Breast epithelium (tissue), 4 donors: ENCODE measurements around the gene OTX1. TPM values are rescaled to one million over a fixed set of nuclear protein-coding genes. Genes with fewer than 3 reads are reported as not detected.
"Not testable (repeated sequence)": the region's sequence is repeated elsewhere in the genome, so short reads cannot be mapped to it uniquely, and the experiment has no call there.

Source experiments
- DNase-seq, 2 donors: peaks; one replicate each; pipeline ENCODE4 v3.0.0-alpha.2; 2019; ENCODE audit warnings: low spot score in 2 of 2
- H3K27ac ChIP-seq, 2 donors: fragments of 200-600 bp; sonication (generic) in 1 of 2; one replicate each; pipeline ENCODE4 v1.5.1; 2016 to 2019; ENCODE audit warnings: mild to moderate bottlenecking in 1 of 2
- H3K27me3 ChIP-seq, 2 donors: fragments of 200-600 bp; sonication (generic) in 1 of 2; one replicate each; pipeline versions ENCODE4 v1.5.1 to v1.6.0; 2017 to 2019; ENCODE audit warnings: control low read depth in 1 of 2, mild to moderate bottlenecking in 1 of 2
- H3K36me3 ChIP-seq: fragments of 200-600 bp; one replicate; pipeline ENCODE4 v1.5.1; 2019
- H3K4me1 ChIP-seq, 2 donors: fragments of 200-600 bp; sonication (generic); one replicate each; pipeline ENCODE4 v1.5.1; 2016 to 2019; ENCODE audit warnings: control low read depth in 1 of 2
- H3K4me3 ChIP-seq, 3 donors: fragments of 200-600 bp; sonication (generic); 1 replicate in 2 of 3; 2 replicates in 1 of 3; pipeline ENCODE4 v1.5.1; 2016 to 2019; ENCODE audit warnings: mild to moderate bottlenecking in 3 of 3, moderate library complexity in 2 of 3
- H3K9me3 ChIP-seq, 2 donors: fragments of 200-600 bp; sonication (generic) in 1 of 2; one replicate each; pipeline ENCODE4 v1.5.1; 2016 to 2019; ENCODE audit warnings: control low read depth in 1 of 2
- CTCF ChIP-seq, 3 donors: fragments of 450-650 bp; IDR thresholded peaks; one replicate each; pipeline ENCODE4 v1.5.1; 2016 to 2017; ENCODE audit warnings: antibody characterized with exemption in 3 of 3, mild to moderate bottlenecking in 3 of 3, moderate library complexity in 3 of 3
- POLR2A ChIP-seq: fragments of 450-650 bp; IDR thresholded peaks from one replicate; pipeline ENCODE4 v1.6.1; 2016; ENCODE audit warnings: antibody characterized with exemption, mild to moderate bottlenecking, moderate library complexity
- POLR2AphosphoS5 ChIP-seq, 3 donors: sonication (generic); formaldehyde crosslinking; IDR thresholded peaks; one replicate each; pipeline ENCODE4 v1.6.1; 2017; ENCODE audit warnings: antibody characterized with exemption in 3 of 3
- intact Hi-C: fragments of 100-400 bp; cut with DNase I; formaldehyde crosslinking; loops from one replicate; pipeline ENCODE4 v1.15.1; 2023; ENCODE audit warnings: low total_unique reads
- total RNA-seq, 3 donors: library from RNA; depleted of rRNA; stranded (reverse); fragments of >200 nt; gene quantifications; one replicate each; pipeline ENCODE4 v1.1.0, GENCODE V29; 2016

Gene OTX1
- total RNA-seq, 3 donors from 2014 or later, result not detected

GRCh38 chr2:63066265-63066664, 15.6 kb downstream of the OTX1 start:
- H3K4me3 ChIP-seq, result no peak overlapping the region
- peaks cover 0 to 50% of the 10 kb centered on the region in 2 donors for H3K27me3 ChIP-seq

GRCh38 chr2:63066838-63067237, 16.2 kb downstream of the OTX1 start:
- TF ChIP-seq CTCF (IDR thresholded peaks at IDR 0.05) (no peak), POLR2A (no peak), POLR2AphosphoS5 (IDR thresholded peaks at IDR 0.05) (no peak)
- DNase-seq, result no peak
- H3K4me3 ChIP-seq, result no peak overlapping the region
- H3K9me3 ChIP-seq, result no peaks in the 10 kb centered on the region
- no peak overlapping the region for H3K27ac ChIP-seq
- no peaks in the 10 kb centered on the region for H3K36me3 ChIP-seq
- H3K4me1 ChIP-seq, result no peaks in the 10 kb centered on the region
- H3K27me3 ChIP-seq, result peaks cover 0 to 44% of the 10 kb centered on the region in 2 donors
- intact Hi-C loops, result no loop called here

More at GRCh38 chr2:63066265-63066664, 15.6 kb downstream of the OTX1 start:
- intact Hi-C loops, result no loop called here
- no peaks in the 10 kb centered on the region for H3K36me3 ChIP-seq
- H3K27ac ChIP-seq, result no peak overlapping the region
- DNase-seq, result no peak
- no peaks in the 10 kb centered on the region for H3K9me3 ChIP-seq
- TF ChIP-seq POLR2A (no peak), CTCF (IDR thresholded peaks at IDR 0.05) (no peak), POLR2AphosphoS5 (IDR thresholded peaks at IDR 0.05) (no peak)
- H3K4me1 ChIP-seq, result no peaks in the 10 kb centered on the region

DNA sequence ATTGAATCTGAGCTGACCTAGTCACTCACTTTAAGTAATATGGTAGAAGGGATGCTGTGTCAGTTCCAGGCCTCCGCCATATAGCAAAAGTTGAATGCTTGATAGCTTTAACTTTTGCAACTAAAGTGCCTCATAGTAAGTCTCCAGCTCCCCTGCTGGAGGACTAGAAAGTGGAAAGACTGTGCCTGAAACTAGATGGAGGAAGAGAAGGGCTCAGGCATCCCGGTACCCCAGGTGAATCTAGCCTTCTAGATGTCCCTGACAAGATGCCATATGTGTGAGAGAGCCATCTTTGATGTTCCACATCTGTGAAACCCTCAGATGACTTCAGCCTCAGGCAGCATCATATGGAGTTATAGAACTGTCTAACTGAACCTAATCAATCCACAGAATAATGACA, 21.0 kb downstream of the OTX1 start:
- H3K36me3 ChIP-seq, result no peaks in the 10 kb centered on the region
- intact Hi-C loops, result no loop called here

DNA sequence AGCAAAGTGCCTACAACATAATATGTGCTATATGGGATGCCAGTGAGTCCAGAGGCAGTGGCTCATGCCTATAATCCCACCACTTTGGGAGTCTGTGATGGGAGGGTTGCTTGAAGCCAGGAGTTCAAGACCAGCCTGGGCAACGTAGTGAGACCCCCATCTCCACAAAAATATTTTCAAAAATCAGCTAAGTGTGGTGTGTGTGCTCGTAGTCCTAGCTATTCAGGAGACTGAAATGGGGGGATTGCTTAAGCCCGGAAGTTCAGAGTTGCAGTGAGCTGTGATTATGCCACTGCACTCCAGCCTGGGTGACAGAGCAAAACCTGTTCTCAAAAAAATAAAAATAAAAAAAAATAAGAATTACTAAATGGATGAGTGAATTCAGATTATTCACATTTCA, 23.4 kb downstream of the OTX1 start:
- H3K27me3 ChIP-seq, result peaks cover 0 to 4% of the 10 kb centered on the region in 2 donors
- H3K27ac ChIP-seq, result no peak overlapping the region
- no peaks in the 10 kb centered on the region for H3K4me1 ChIP-seq
- no peak for DNase-seq
- intact Hi-C loops, result no loop called here
- H3K9me3 ChIP-seq, result no peaks in the 10 kb centered on the region
- no peak overlapping the region for H3K4me3 ChIP-seq
- TF ChIP-seq POLR2AphosphoS5 (IDR thresholded peaks at IDR 0.05) (no peak), CTCF (IDR thresholded peaks at IDR 0.05) (no peak), POLR2A (no peak)
- no peaks in the 10 kb centered on the region for H3K36me3 ChIP-seq

More for the DNA sequence above, 21.0 kb downstream of the OTX1 start:
- DNase-seq, result no peak
- no peak for TF ChIP-seq POLR2A
- TF ChIP-seq CTCF (IDR thresholded peaks at IDR 0.05), result no peak
- no peak for TF ChIP-seq POLR2AphosphoS5 (IDR thresholded peaks at IDR 0.05)
- H3K27ac ChIP-seq, result no peak overlapping the region
- peaks cover 0 to 21% of the 10 kb centered on the region in 2 donors for H3K27me3 ChIP-seq
- H3K4me3 ChIP-seq, result no peak overlapping the region
- H3K9me3 ChIP-seq, result no peaks in the 10 kb centered on the region
- H3K4me1 ChIP-seq, result no peaks in the 10 kb centered on the region

GRCh38 chr2:63074399-63074798, 23.8 kb downstream of the OTX1 start:
- DNase-seq, H3K27me3 ChIP-seq, H3K36me3 ChIP-seq, H3K27ac ChIP-seq, intact Hi-C loops, H3K9me3 ChIP-seq, H3K4me1 ChIP-seq, H3K4me3 ChIP-seq: not testable (repeated sequence)
